MM.1S (cell line): ENCODE measurements around the gene ST3GAL4.

ENCODE experiments used
- DNase-seq: peaks from one replicate; pipeline ENCODE4 v3.0.0-alpha.2; 2015
- H2AFZ ChIP-seq: fragments of 300-600 bp; sonication (generic); 2 replicates; pipeline ENCODE4 v1.6.0; 2016; ENCODE audit warnings: antibody characterized with exemption, low read length
- H3F3A ChIP-seq: fragments of 300-600 bp; sonication (generic); 2 replicates; pipeline ENCODE4 v1.6.1; 2016; ENCODE audit warnings: mild to moderate bottlenecking, antibody characterized with exemption, low read length, moderate library complexity, mixed read lengths; ENCODE audit not compliant: insufficient read depth
- H3K27ac ChIP-seq: fragments of 300-600 bp; sonication (generic); 2 replicates; pipeline ENCODE4 v1.5.1; 2016; ENCODE audit warnings: mild to moderate bottlenecking, low read length
- H3K27me3 ChIP-seq: fragments of 300-600 bp; sonication (generic); replicated peaks from 2 replicates; pipeline ENCODE4 v1.6.0; 2016; ENCODE audit warnings: low read length; ENCODE audit not compliant: insufficient read depth
- H3K36me3 ChIP-seq: fragments of 300-600 bp; sonication (generic); replicated peaks from 2 replicates; pipeline ENCODE4 v1.6.1; 2016; ENCODE audit warnings: mild to moderate bottlenecking, low read length, mixed read lengths; ENCODE audit not compliant: insufficient read depth
- H3K4me1 ChIP-seq: fragments of 300-600 bp; sonication (generic); 2 replicates; pipeline ENCODE4 v1.6.1; 2016; ENCODE audit warnings: low read length, mixed read lengths
- H3K4me2 ChIP-seq: fragments of 300-600 bp; sonication (generic); 2 replicates; pipeline ENCODE4 v1.6.0; 2016; ENCODE audit warnings: low read depth, low read length
- H3K4me3 ChIP-seq: fragments of 300-600 bp; sonication (generic); 2 replicates; pipeline ENCODE4 v1.5.1; 2016; ENCODE audit warnings: low read length, mixed read lengths
- H3K79me2 ChIP-seq: fragments of 300-600 bp; sonication (generic); 2 replicates; pipeline ENCODE4 v1.6.1; 2016; ENCODE audit warnings: mixed run types, low read length, mixed read lengths
- H3K9ac ChIP-seq: fragments of 300-600 bp; sonication (generic); 2 replicates; pipeline ENCODE4 v1.6.1; 2016; ENCODE audit warnings: low read length, mixed read lengths
- H3K9me2 ChIP-seq: fragments of 300-600 bp; sonication (generic); replicated peaks from 2 replicates; pipeline ENCODE4 v1.6.1; 2016; ENCODE audit warnings: mild to moderate bottlenecking, low read length, mixed read lengths; ENCODE audit not compliant: insufficient read depth
- H3K9me3 ChIP-seq: fragments of 300-600 bp; sonication (generic); replicated peaks from 2 replicates; pipeline ENCODE4 v1.6.1; 2016; ENCODE audit warnings: mild to moderate bottlenecking, low read length, mixed read lengths; ENCODE audit not compliant: insufficient read depth
- H4K20me1 ChIP-seq: fragments of 300-600 bp; sonication (generic); 2 replicates; pipeline ENCODE4 v1.6.1; 2016; ENCODE audit warnings: mild to moderate bottlenecking, low read length, moderate library complexity, mixed read lengths; ENCODE audit not compliant: insufficient read depth
- CTCF ChIP-seq: fragments of 300-600 bp; sonication (generic); IDR thresholded peaks from 2 replicates; pipeline ENCODE4 v1.5.1; 2016; ENCODE audit warnings: antibody characterized with exemption, low read length, mixed read lengths
- EZH2 ChIP-seq: fragments of 300-600 bp; sonication (generic); optimal IDR thresholded peaks from 2 replicates; pipeline ENCODE3; 2017; ENCODE audit warnings: low read depth, mild to moderate bottlenecking, antibody characterized with exemption, low read length, mixed read lengths
- EZH2phosphoT487 ChIP-seq: fragments of 300-600 bp; sonication (generic); IDR thresholded peaks from 2 replicates; pipeline ENCODE4 v1.6.1; 2018; ENCODE audit warnings: antibody characterized with exemption, low read length

ST3GAL4 gene

GRCh38 chr11:126418887-126419286, 63.4 kb downstream of the ST3GAL4 start:
- no peak for DNase-seq
- Histone ChIP-seq H3K9ac (no peak overlapping the region), H3K4me1 (peaks cover 14% of the 10 kb centered on the region), H3K9me2 (no peaks in the 10 kb centered on the region), H3F3A (0 out of 2 replicates have a peak, but pooled peaks cover 6% of the 10 kb centered on the region), H4K20me1 (no peaks in the 10 kb centered on the region), H3K36me3 (no peaks in the 10 kb centered on the region), H3K79me2 (no peaks in the 10 kb centered on the region), H3K27ac (no peak overlapping the region), H2AFZ (no peak overlapping the region), H3K4me2 (no peak overlapping the region), H3K27me3 (peaks cover 21% of the 10 kb centered on the region), H3K9me3 (no peaks in the 10 kb centered on the region), H3K4me3 (no peak overlapping the region)
- TF ChIP-seq CTCF (no peak), EZH2phosphoT487 (no peak), EZH2 (no peak)

- TF ChIP-seq EZH2phosphoT487 (no peak), CTCF (no peak), EZH2 (no peak)
- no peaks in the 10 kb centered on the region for H4K20me1 ChIP-seq
- H3K36me3 ChIP-seq = no peaks in the 10 kb centered on the region
- H3K9ac ChIP-seq = no peak overlapping the region
- no peak overlapping the region for H2AFZ ChIP-seq
- H3K4me2 ChIP-seq = peak overlapping the region; percentile 30; the same call in 1 of the 2 replicates
- 0 out of 2 replicates have a peak, but pooled peaks cover 6% of the 10 kb centered on the region for H3F3A ChIP-seq
- no peaks in the 10 kb centered on the region for H3K9me3 ChIP-seq
- H3K79me2 ChIP-seq = no peaks in the 10 kb centered on the region
- H3K27me3 ChIP-seq = peaks cover 21% of the 10 kb centered on the region
- H3K27ac ChIP-seq = no peak overlapping the region
- no peak overlapping the region for H3K4me3 ChIP-seq
- peak; percentile 75 for DNase-seq
- no peaks in the 10 kb centered on the region for H3K9me2 ChIP-seq
- H3K4me1 ChIP-seq = peaks cover 14% of the 10 kb centered on the region
These were observed 64.6 kb downstream of the ST3GAL4 start for GRCh38 chr11:126419801-126420697.

DNA sequence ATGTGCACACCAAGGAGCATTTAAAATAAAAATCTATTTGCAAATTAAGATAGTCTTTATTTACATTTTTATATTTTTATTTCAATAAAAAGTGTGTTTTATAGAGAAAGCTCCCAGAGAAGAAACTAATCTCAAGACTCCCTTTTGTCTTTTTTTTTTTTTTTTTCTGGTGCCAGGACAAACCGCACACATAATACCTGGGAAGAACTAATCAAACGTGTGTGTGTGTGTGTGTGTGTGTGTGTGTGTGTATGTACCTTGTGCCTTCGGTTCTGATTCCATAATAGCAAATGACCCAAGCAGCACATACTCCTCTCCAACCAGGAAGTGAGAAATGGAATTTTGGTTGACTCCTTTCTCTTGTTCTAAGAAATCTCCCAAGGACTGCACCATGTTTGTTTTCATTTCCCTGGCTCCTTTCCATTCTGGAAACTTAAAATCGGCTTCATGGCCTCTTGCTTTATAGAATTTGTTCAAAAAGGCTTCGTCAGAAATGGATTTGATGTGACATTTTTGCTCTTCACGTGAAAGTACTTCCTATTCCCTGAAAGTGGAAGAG, 65.3 kb downstream of the ST3GAL4 start:
- DNase-seq = no peak
- no peak overlapping the region for H3K9ac ChIP-seq
- peaks cover 21% of the 10 kb centered on the region for H3K27me3 ChIP-seq
- H2AFZ ChIP-seq = no peak overlapping the region
- TF ChIP-seq CTCF (no peak), EZH2 (no peak), EZH2phosphoT487 (no peak)
- H3K4me3 ChIP-seq = no peak overlapping the region
- H3K79me2 ChIP-seq = no peaks in the 10 kb centered on the region
- no peaks in the 10 kb centered on the region for H3K9me3 ChIP-seq
- no peaks in the 10 kb centered on the region for H4K20me1 ChIP-seq
- peaks cover 14% of the 10 kb centered on the region for H3K4me1 ChIP-seq
- H3F3A ChIP-seq = 0 out of 2 replicates have a peak, but pooled peaks cover 6% of the 10 kb centered on the region
- peak overlapping the region; percentile 3; the same call in 1 of the 2 replicates for H3K4me2 ChIP-seq
- no peaks in the 10 kb centered on the region for H3K36me3 ChIP-seq
- no peak overlapping the region for H3K27ac ChIP-seq
- H3K9me2 ChIP-seq = no peaks in the 10 kb centered on the region
